Trophoblast cell (in vitro differentiated cells and primary cell): ENCODE data around the gene KREMEN1.

ENCODE experiments used
- DNase-seq, 2 donors: peaks; one replicate each; pipeline ENCODE4 v3.0.0-alpha.2; 2016
- H2AFZ ChIP-seq: 2 replicates; pipeline ENCODE4 v1.6.1; 2013; ENCODE audit warnings: low read length, moderate library complexity, mild to moderate bottlenecking; ENCODE audit not compliant: insufficient read depth, poor library complexity
- H2AK5ac ChIP-seq: 2 replicates; pipeline ENCODE4 v1.6.1; 2013; ENCODE audit warnings: mild to moderate bottlenecking, low read length
- H2BK120ac ChIP-seq: 2 replicates; pipeline ENCODE4 v1.6.1; 2013; ENCODE audit warnings: low read length, mild to moderate bottlenecking, moderate library complexity; ENCODE audit not compliant: insufficient read depth, poor library complexity
- H2BK12ac ChIP-seq: 2 replicates; pipeline ENCODE4 v1.6.1; 2013; ENCODE audit warnings: mild to moderate bottlenecking, low read length, moderate library complexity
- H2BK5ac ChIP-seq: 2 replicates; pipeline ENCODE4 v1.6.1; 2013; ENCODE audit warnings: low read length, low read depth, moderate library complexity, mild to moderate bottlenecking; ENCODE audit not compliant: poor library complexity
- H3K14ac ChIP-seq: 2 replicates; pipeline ENCODE4 v1.6.1; 2013; ENCODE audit warnings: mild to moderate bottlenecking, low read length
- H3K18ac ChIP-seq: 2 replicates; pipeline ENCODE4 v1.6.1; 2013; ENCODE audit warnings: mild to moderate bottlenecking, low read length
- H3K23ac ChIP-seq: 2 replicates; pipeline ENCODE4 v1.6.1; 2013; ENCODE audit warnings: low read length
- H3K27ac ChIP-seq: 2 replicates; pipeline ENCODE4 v1.5.1; 2013; ENCODE audit warnings: low read depth, mild to moderate bottlenecking, inconsistent platforms, low read length, moderate library complexity
- H3K27me3 ChIP-seq: 2 replicates; pipeline ENCODE4 v1.6.1; 2013; ENCODE audit warnings: inconsistent platforms, mild to moderate bottlenecking, low read length, moderate library complexity; ENCODE audit not compliant: insufficient read depth
- H3K36me3 ChIP-seq, 2 experiments: 1 replicate in 1 of 2; 2 replicates in 1 of 2; pipeline ENCODE4 v1.6.1; 2013; ENCODE audit warnings: low read length in 2 of 2, mild to moderate bottlenecking in 2 of 2, moderate library complexity in 1 of 2; ENCODE audit not compliant: insufficient read depth in 2 of 2, control insufficient read depth in 1 of 2
- H3K4ac ChIP-seq: 2 replicates; pipeline ENCODE4 v1.6.1; 2013; ENCODE audit warnings: low read depth, mild to moderate bottlenecking, low read length, moderate library complexity
- H3K4me1 ChIP-seq, 2 experiments: 1 replicate in 1 of 2; 2 replicates in 1 of 2; pipeline ENCODE4 v1.6.1; 2013; ENCODE audit warnings: low read length in 2 of 2, mild to moderate bottlenecking in 2 of 2, moderate library complexity in 1 of 2; ENCODE audit not compliant: insufficient read depth in 2 of 2, control insufficient read depth in 1 of 2
- H3K4me2 ChIP-seq: 2 replicates; pipeline ENCODE4 v1.6.1; 2013; ENCODE audit warnings: inconsistent platforms, mild to moderate bottlenecking, low read length, moderate library complexity
- H3K4me3 ChIP-seq: 2 replicates; pipeline ENCODE4 v1.5.1; 2013; ENCODE audit warnings: mild to moderate bottlenecking, low read depth, low read length, inconsistent platforms
- H3K79me1 ChIP-seq: one replicate; pipeline ENCODE4 v1.6.1; 2013; ENCODE audit warnings: low read length
- H3K79me2 ChIP-seq: 2 replicates; pipeline ENCODE4 v1.6.1; 2013; ENCODE audit warnings: low read length, mild to moderate bottlenecking; ENCODE audit not compliant: control insufficient read depth, insufficient read depth, poor library complexity
- H3K9ac ChIP-seq: 2 replicates; pipeline ENCODE4 v1.6.1; 2013; ENCODE audit warnings: mild to moderate bottlenecking, low read length
- H3K9me3 ChIP-seq: 2 replicates; pipeline ENCODE4 v1.6.1; 2013; ENCODE audit warnings: low read depth, mild to moderate bottlenecking, control low read depth, inconsistent platforms, low read length; ENCODE audit not compliant: insufficient read depth
- H4K12ac ChIP-seq: 2 replicates; pipeline ENCODE4 v1.6.1; 2013; ENCODE audit warnings: low read depth, mild to moderate bottlenecking, low read length, moderate library complexity
- H4K8ac ChIP-seq: 2 replicates; pipeline ENCODE4 v1.6.1; 2013; ENCODE audit warnings: low read depth, mild to moderate bottlenecking, low read length, moderate library complexity
- H4K91ac ChIP-seq: one replicate; pipeline ENCODE4 v1.6.1; 2013; ENCODE audit warnings: low read depth, mild to moderate bottlenecking, low read length, moderate library complexity
- WGBS: extraction: QIAGEN DNeasy Blood & Tissue Kit; methylation state at CpG from one replicate; pipeline ENCODE4 v1.1.7; 2013; ENCODE audit warnings: missing lambda C conversion rate; ENCODE audit not compliant: insufficient read length, insufficient coverage; ENCODE audit errors: extremely low coverage; 5-methylcytosine and 5-hydroxymethylcytosine counted together

KREMEN1 gene

DNA sequence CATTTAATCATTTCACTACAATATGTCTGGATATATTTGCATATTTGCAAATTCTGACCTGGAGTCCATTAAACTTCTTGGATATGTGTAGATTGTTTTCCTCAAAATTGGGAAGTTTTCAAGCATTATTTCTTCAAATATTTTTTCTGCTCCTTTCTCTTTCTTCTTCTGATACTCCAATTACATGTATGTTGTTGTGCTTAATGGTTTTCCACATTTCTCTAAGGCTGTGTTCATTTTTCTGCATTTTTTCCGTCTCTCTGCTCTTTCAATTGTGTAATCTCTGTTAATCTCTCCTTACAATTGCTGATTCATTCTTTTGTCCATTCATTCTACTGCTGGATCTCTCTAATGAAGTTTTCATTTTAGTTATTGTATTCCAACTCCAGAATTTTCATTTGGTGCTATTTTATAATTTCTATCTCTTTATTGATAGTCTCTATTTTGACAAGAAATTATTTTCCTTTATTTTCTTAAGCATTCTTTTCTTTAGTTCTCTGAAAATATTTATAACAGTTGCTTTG lies 102.5 kb downstream of the KREMEN1 start:
- H2BK5ac ChIP-seq = no peak overlapping the region
- no peaks in the 10 kb centered on the region for H3K4me1 ChIP-seq
- no peak overlapping the region for H3K4me2 ChIP-seq
- no peaks in the 10 kb centered on the region for H3K36me3 ChIP-seq
- no peaks in the 10 kb centered on the region for H3K79me2 ChIP-seq
- no peaks in the 10 kb centered on the region for H3K9me3 ChIP-seq
- no peak overlapping the region for H2BK120ac ChIP-seq
- WGBS = no CpG with 5 or more reads among the region's 1 CpG
- no peak overlapping the region for H2BK12ac ChIP-seq
- H3K4ac ChIP-seq = no peak overlapping the region
- H4K12ac ChIP-seq = no peak overlapping the region
- no peak overlapping the region for H3K4me3 ChIP-seq
- no peak overlapping the region for H3K27ac ChIP-seq
- H2AFZ ChIP-seq = no peak overlapping the region
- no peak overlapping the region for H4K91ac ChIP-seq
- DNase-seq = no peak
- no peak overlapping the region for H4K8ac ChIP-seq
- H3K9ac ChIP-seq = no peak overlapping the region
- no peak overlapping the region for H2AK5ac ChIP-seq
- no peaks in the 10 kb centered on the region for H3K79me1 ChIP-seq
- no peak overlapping the region for H3K23ac ChIP-seq
- H3K14ac ChIP-seq = no peak overlapping the region
- no peak overlapping the region for H3K18ac ChIP-seq
- H3K27me3 ChIP-seq = no peaks in the 10 kb centered on the region

DNA sequence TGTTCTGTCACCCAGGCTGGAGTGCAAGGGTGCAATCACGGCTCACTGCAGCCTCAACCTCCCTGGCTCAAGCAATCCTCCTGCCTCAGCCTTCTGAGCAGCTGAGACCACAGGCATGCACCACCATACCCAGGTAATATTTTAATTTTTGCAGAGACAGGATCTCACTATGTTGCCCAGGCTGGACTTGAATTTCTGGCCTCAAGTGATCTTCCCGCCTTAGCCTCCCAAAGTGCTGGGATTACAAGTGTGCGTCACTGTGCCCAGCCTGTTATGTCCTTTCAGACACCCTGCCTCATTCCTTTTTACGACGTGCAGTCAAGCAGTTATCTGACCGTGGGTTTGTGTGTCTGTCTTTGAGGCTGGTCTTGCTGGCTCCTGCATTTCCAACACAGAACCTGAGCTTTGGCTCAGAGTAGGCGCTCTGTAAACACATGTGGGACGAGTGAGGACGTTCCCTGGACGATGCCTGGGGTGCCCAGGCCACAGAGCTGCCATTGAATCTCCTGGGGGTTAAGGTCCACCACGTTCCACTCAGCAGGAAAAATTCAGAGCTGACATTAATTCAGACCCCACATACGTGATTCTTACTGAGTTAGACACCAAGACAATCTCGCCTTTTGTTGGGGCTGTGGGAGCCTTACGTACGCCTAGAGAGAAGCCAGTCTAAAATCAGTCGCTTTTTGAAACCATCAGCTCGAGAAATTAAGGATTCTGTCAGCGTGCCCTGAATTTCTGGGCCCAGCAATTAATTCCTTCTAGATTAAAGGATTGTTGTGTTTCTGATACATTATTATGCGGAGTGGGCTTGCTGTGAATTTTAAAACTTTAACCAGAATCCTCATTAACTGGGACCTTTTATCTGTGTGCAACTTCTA lies 111.4 kb downstream of the KREMEN1 start:
- Histone ChIP-seq H3K9me3 (no peaks in the 10 kb centered on the region), H3K4me1 (no peaks in the 10 kb centered on the region), H3K23ac (no peak overlapping the region), H4K8ac (no peak overlapping the region), H3K4me2 (no peak overlapping the region), H3K9ac (no peak overlapping the region), H4K12ac (no peak overlapping the region), H2AK5ac (no peak overlapping the region), H3K4ac (no peak overlapping the region), H4K91ac (no peak overlapping the region), H3K79me1 (no peaks in the 10 kb centered on the region), H3K27ac (no peak overlapping the region), H3K18ac (no peak overlapping the region), H2BK12ac (no peak overlapping the region), H3K79me2 (no peaks in the 10 kb centered on the region), H3K27me3 (no peaks in the 10 kb centered on the region), H2AFZ (no peak overlapping the region), H3K14ac (no peak overlapping the region), H2BK5ac (no peak overlapping the region), H3K4me3 (no peak overlapping the region), H2BK120ac (no peak overlapping the region), H3K36me3 (no peaks in the 10 kb centered on the region)
- WGBS = no CpG with 5 or more reads among the region's 19 CpGs
- DNase-seq = no peak

DNA sequence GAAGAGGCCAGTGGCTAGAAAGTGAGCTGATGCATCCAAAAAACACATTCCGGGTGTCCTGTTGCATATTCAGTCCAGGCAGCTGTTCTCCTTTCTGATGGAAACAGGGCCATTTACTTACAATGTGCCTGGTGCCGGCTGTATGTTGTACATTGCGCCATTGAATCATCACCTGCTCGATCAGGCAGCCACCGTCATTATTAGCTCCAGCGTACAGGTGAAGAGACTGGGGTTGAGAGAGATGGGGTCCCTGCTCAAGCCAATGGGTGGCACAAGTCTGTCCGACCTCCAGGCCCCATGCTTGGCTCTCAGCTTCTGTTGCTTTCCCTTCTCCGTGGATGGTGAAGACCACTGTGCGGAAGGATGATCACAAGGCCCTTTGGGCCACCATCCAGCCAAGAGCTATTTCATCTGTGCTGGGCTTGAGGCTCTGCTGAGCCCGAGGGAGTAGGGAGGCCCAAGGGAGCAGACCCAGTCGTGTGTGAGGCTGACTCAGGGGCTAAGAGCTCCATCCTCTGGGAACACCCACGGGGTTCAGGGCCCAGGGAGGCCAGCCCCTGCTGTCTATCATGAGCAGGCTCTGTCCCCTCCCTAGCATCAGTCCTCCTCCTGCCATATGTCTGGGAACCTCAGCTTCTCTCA lies 112.1 kb downstream of the KREMEN1 start:
- Histone ChIP-seq H3K27me3 (no peaks in the 10 kb centered on the region), H3K79me2 (no peaks in the 10 kb centered on the region), H3K4me1 (no peaks in the 10 kb centered on the region), H3K14ac (no peak overlapping the region), H4K91ac (no peak overlapping the region), H2AK5ac (no peak overlapping the region), H2BK12ac (no peak overlapping the region), H3K79me1 (no peaks in the 10 kb centered on the region), H4K12ac (no peak overlapping the region), H2BK120ac (no peak overlapping the region), H3K23ac (no peak overlapping the region), H3K18ac (no peak overlapping the region), H3K27ac (no peak overlapping the region), H3K9ac (no peak overlapping the region), H3K4me2 (no peak overlapping the region), H3K9me3 (no peaks in the 10 kb centered on the region), H3K4ac (no peak overlapping the region), H2BK5ac (no peak overlapping the region), H3K4me3 (no peak overlapping the region), H3K36me3 (no peaks in the 10 kb centered on the region), H4K8ac (no peak overlapping the region), H2AFZ (no peak overlapping the region)
- no CpG with 5 or more reads among the region's 12 CpGs for WGBS
- DNase-seq = no peak

DNA sequence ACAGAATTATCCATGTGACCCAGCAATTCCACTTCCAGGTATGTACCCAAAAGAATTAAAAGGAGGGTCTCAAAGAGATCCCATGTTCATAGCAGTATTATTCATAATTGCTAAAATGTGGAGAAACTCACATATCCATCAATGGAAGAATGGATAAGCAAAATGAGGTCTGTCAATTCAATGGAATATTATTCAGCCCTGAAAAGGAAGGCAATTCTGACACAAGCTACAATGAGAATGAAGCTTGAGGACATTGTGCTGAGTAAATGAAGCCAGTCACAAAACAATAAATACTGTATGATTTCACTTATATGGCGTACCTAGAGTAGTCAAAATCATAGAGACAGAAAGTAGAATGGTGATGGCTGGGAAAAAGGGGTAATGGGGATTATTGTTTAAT lies 113.5 kb downstream of the KREMEN1 start:
- no peak overlapping the region for H4K12ac ChIP-seq
- H2BK120ac ChIP-seq = no peak overlapping the region
- no peak overlapping the region for H3K4me3 ChIP-seq
- no peak overlapping the region for H4K8ac ChIP-seq
- no peaks in the 10 kb centered on the region for H3K27me3 ChIP-seq
- no peak overlapping the region for H3K4ac ChIP-seq
- no peak overlapping the region for H3K27ac ChIP-seq
- no peak overlapping the region for H4K91ac ChIP-seq
- no peak for DNase-seq
- H3K4me1 ChIP-seq = no peaks in the 10 kb centered on the region
- no peak overlapping the region for H2BK5ac ChIP-seq
- no peak overlapping the region for H3K4me2 ChIP-seq
- H3K79me1 ChIP-seq = no peaks in the 10 kb centered on the region
- WGBS = no CpG with 5 or more reads among the region's 1 CpG
- no peak overlapping the region for H3K14ac ChIP-seq
- no peaks in the 10 kb centered on the region for H3K36me3 ChIP-seq
- no peak overlapping the region for H3K9ac ChIP-seq
- no peak overlapping the region for H3K18ac ChIP-seq
- H3K79me2 ChIP-seq = no peaks in the 10 kb centered on the region
- no peaks in the 10 kb centered on the region for H3K9me3 ChIP-seq
- H2AFZ ChIP-seq = no peak overlapping the region
- no peak overlapping the region for H3K23ac ChIP-seq
- no peak overlapping the region for H2BK12ac ChIP-seq
- H2AK5ac ChIP-seq = no peak overlapping the region
